COLO668 (cell line): Measurements from ENCODE around the gene GPN3.
A peak's percentile ranks its signal among the peaks of the same experiment; 100 is the strongest.
"Not testable (repeated sequence)": the region's sequence is repeated elsewhere in the genome, so short reads cannot be mapped to it uniquely, and the experiment has no call there.

Experiments used
- DNase-seq: peaks from one replicate; lab custom pipeline; 2025; ENCODE audit not compliant: unreplicated experiment; lab: John Stamatoyannopoulos, UW

Gene GPN3

GRCh38 chr12:110449799-110450497 is 18.1 kb downstream of the GPN3 start, which contains the start of gene ARPC3:
Gene ARPC3 (minus strand): TSS chr12:110450337. CDS start chr12:110450260, 77 bp downstream.
- peak; percentile 97 for DNase-seq

DNA sequence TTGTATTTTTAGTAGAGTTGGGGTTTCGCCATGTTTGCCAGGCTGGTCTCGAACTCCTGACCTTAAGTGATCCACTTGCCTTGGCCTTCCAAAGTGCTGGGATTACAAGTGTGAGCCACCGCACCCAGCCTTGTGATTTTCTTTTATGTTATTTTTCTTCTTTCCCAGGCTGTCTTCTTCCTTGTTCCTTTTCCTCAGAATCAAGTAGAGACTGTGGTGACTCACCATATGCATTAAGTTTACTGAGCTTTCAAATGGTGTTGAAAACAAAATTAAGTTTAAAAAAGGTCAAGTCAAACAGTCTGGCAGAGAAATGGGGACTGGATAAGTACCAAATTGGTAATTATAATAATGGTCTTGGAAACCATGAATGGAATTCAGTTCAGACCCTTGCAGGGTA is 23.6 kb downstream of the GPN3 start:
- DNase-seq = no peak

DNA sequence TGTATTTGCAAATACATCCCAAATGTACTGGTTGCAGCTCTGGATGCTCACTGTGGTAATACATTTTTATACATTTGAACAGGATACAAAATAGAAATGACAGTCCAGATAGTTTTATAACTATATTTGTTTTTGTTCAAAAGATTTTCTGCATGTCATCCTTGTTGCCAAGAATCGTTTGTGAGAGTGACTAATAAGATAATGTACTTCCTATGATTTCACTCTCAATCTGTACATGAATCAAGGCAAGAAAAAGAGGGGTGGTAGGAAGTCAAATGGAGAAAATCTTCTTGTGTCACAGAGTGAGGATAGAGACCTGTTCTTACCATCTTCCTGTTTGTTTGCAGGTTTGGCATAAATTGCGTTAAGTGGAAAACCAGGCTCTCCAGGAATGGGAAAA is 31.8 kb downstream of the GPN3 start:
- no peak for DNase-seq

- DNase-seq = no peak
These were observed 36.0 kb downstream of the GPN3 start for GRCh38 chr12:110431957-110432587.

- not testable (repeated sequence) for DNase-seq
These were observed 38.4 kb downstream of the GPN3 start for GRCh38 chr12:110429676-110430075.

- no peak for DNase-seq
These were observed 41.7 kb downstream of the GPN3 start for GRCh38 chr12:110426406-110426805.

DNA sequence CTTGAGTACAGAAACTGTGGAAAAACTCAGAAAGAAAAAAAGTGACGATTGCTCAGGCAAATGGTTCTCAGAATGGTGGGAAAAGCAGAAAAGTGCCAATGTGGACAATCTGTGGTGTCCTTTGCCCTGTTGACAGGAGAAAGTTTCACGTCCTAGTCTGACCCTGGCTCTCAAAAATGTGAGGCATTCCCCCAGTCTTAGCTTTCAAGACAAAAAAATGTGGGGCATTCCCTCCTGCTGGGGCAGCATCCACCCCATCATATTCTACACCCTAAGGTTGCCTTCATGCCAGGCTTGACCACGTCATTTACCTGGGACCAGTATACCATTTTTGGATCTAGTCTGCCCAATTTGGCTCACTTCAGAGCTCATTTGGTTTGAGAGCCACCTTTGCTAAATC is 43.8 kb downstream of the GPN3 start:
- DNase-seq = no peak

GRCh38 chr12:110421701-110422100 is 46.4 kb downstream of the GPN3 start:
- DNase-seq = no peak

DNA sequence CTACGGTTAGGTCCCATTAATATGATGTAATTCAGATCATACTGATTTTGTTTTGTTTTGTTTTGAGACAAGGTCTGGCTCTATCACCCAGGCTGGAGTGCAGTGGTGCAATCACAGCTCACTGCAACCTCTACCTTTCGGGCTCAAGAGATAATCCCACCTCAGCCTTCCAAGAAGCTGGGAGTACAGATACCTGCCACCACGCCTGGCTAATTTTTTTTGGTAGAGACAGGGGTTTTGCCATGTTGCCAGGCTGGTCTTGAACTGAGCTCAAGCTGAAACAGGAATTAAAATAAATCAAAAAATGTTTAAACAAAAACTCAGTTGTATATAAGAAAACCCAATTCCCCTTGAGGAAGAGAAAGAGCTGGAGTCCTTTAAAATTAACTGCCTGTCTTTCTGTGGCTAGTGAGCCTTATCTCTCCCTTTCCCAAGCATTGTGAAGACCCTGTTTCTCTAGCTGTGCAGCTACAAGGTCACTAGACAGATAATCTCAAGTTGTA is 46.8 kb downstream of the GPN3 start:
- no peak for DNase-seq

GRCh38 chr12:110420644-110421043 is 47.4 kb downstream of the GPN3 start:
- not testable (repeated sequence) for DNase-seq

DNA sequence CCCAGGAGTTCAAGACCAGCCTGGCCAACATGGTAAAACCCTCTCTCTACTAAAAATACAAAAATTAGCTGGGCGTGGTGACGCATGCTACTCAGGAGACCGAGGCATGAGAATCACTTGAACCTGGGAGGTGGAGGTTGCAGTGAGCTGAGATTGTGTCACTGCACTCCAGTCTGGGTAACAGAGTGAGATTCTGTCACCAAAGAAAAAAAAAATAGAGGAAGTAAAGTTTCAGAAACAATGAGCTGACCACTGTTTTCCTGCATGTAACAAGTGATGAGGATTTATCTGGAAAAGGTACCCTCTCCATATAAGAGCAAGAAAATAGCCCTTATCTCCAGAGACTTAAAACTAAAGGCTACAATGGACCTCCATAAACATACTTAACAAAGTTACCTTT is 50.9 kb downstream of the GPN3 start:
- not testable (repeated sequence) for DNase-seq

DNA sequence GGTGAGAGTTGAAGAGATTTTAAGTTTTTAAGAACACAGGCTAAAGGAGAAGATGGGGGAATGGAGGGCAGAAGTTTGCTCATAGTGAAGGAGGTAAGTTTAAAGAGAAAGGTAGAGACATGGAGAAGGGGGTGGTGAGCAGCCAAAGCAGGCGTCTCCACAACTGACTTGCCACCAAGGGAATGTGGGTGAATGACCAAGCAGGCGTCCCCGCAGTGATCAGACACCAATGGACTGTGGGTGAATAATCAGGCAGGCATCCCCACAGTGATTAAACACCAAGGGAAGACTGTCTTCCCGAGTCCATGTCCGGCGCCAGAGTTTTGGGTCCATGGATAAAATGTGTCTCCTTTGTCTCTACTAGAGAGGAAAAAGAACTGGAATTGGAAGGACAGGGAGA is 58.0 kb downstream of the GPN3 start:
- DNase-seq = not testable (repeated sequence)

DNA sequence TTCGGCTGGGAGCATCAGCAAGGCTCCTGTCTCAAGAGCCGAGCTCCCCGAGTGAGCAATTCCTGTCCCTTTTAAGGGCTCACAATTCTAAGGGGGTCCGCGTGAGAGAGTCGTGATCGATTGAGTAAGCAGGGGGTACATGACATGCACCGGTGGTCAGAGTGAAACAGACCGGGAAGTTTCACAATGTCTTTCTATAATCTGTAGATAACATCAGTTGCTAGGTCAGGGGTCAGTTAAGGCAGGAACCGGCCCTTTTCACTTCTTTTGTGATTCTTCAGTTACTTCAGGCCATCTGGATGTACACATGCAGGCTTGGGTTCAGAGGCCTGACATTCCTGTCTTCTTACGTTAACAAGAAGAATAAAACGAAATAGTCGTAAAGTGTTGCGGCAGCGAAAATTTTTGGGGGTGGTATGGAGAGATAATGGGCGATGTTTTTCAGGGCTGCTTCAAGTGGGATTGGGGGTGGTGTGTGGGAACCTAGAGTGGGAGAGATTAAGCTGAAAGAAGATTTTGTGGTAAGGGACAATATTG is 62.9 kb downstream of the GPN3 start:
- DNase-seq = not testable (repeated sequence)

- DNase-seq = peak; percentile 88
These were observed 63.9 kb downstream of the GPN3 start for GRCh38 chr12:110403976-110404682.

- peak; percentile 96 for DNase-seq
These were observed 64.7 kb downstream of the GPN3 start, which contains the start of gene ANAPC7 for GRCh38 chr12:110403146-110403975. Gene ANAPC7 (minus strand): TSS chr12:110403708. CDS start chr12:110403627, 81 bp downstream.
